GM18907 (cell line): ENCODE results near the gene SPEM1.

ENCODE experiments used
- ATAC-seq: cut with Tn5 transposase; IDR thresholded peaks from one replicate; pipeline ENCODE4 v1.9.1; 2021; ENCODE audit warnings: mild to moderate bottlenecking, moderate library complexity; ENCODE audit not compliant: unreplicated experiment

The SPEM1 gene

DNA sequence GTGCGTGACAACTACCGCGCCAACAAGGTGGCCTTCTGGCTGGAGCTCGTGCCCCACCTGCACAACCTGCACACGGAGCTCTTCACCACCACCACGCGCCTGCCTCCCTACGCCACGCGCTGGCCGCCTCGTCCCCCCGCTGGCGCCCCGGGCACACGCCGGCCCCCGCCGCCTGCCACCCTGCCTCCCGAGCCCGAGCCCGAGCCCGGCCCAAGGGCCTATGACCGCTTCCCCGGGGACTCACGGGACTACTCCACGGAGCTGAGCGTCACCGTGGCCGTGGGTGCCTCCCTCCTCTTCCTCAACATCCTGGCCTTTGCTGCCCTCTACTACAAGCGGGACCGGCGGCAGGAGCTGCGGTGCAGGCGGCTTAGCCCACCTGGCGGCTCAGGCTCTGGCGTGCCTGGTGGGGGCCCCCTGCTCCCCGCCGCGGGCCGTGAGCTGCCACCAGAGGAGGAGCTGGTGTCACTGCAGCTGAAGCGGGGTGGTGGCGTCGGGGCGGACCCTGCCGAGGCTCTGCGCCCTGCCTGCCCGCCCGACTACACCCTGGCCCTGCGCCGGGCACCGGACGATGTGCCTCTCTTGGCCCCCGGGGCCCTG, 3.0 kb upstream of the SPEM1 start:
- ATAC-seq: no peak

GRCh38 chr17:7418472-7419152, 1.5 kb upstream of the SPEM1 start:
- ATAC-seq: no peak

DNA sequence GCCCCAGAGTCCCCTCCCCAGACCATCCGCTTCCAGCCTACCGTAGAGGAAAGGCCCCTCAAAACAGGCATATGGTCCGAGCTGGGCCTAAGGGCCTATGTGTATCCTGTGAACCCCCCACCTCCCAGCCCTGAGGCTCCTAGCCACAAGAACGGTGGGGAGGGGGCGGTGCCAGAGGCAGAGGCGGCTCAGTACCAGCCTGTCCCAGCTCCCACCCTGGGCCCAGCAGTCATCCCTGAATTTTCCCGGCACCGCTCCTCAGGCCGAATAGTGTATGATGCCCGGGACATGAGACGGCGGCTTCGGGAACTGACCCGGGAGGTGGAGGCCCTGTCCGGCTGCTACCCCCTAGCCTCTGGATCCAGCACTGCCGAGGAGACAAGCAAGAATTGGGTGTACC, 1.1 kb downstream of the SPEM1 start:
- no peak for ATAC-seq

DNA sequence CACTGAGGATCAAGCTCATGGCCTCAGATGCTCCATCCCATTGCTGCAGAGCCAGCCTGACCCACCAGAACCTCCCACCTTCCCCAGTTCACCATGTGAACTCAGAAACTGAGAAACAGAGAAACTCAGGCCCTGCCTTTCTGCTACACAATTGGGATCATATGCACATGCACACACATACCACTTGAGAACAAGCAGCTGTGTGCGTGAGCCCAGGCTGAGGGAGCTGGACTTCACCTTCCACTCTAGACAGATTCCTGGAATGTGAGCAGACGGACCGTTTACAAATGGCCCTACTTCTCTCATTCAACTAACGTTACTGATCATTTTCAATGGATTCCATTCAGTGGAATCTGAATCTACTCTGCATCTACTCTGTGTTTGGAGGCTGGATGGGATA, 3.6 kb downstream of the SPEM1 start:
- ATAC-seq: no peak

GRCh38 chr17:7425316-7425715, 5.2 kb downstream of the SPEM1 start, which contains the start of gene SPEM2:
TSS of gene SPEM2 (plus strand) at chr17:7425616. CDS start at chr17:7425689, 73 bp downstream.
- no peak for ATAC-seq

- ATAC-seq: no peak
Observed at GRCh38 chr17:7425756-7426155, 5.6 kb downstream of the SPEM1 start.

DNA sequence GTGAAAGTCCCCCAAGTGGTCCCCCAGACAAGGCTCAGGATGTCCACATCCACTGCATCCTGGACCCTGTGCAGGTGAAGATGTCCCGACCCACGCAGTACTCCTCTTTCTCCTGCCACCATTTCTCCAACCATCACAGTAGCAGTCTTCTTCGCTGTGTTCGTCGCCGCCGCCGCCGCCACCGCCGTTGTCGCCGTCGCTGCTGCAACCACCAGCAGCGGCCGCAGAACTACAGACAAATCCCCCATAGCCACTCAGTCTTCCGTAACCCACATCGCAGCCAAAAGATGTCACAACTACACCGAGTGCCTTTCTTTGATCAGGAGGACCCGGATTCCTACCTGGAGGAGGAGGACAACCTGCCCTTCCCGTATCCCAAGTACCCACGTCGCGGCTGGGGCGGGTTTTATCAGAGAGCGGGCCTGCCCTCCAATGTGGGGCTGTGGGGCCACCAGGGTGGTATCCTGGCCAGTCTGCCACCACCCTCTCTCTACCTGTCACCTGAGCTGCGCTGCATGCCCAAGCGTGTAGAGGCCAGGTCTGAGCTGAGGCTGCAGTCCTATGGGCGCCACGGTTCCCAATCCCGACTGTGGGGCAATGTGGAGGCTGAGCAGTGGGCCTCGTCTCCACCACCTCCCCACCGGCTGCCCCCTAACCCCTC, 6.2 kb downstream of the SPEM1 start:
- ATAC-seq: no peak

DNA sequence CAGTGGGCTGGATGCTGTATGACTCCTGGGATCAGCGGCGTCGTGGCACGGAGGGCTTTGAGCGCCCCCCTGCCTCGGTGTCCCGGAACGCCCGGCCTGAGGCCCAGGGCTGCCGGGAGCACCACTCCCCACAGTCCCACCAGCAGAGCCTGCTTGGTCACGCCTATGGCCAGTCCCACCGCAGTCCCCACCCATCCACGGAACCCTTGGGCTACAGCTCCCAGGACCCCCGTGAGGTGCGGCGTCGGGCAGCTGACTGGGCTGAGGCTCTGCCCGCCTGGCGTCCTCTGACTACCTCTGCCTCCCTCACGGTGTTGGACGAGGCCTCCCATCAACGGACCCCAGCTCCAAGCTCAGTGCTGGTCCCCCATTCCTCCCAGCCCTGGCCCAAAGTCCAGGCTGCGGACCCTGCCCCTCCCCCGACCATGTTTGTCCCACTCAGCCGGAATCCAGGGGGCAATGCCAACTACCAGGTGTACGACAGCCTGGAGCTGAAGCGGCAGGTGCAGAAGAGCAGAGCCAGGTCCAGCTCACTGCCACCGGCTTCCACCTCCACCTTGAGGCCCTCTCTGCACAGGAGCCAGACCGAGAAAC, 6.9 kb downstream of the SPEM1 start:
- no peak for ATAC-seq

DNA sequence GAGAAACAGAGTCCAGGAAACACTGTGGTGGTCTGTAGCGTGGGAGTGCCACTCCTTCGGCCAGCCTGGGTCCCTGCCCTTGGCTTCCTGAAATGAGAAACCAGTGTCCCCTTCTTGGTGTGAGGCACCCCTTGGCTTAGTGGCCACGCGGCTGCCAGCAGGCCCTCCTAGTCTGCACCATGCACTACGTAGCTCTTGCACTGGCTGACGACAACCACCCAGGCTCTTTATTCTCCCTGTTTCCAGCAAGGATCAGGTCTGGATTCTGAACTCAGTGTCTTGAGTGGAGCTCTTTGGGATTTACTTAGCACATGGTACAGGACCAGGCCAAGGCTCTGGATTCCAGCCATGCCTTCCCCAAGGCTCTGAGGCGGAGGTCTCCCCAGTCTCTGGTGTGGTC, 7.4 kb downstream of the SPEM1 start:
- ATAC-seq: no peak

- ATAC-seq: no peak
Observed at GRCh38 chr17:7428557-7428956, 8.4 kb downstream of the SPEM1 start, which contains the start of gene SPEM3. TSS of gene SPEM3 (plus strand) at chr17:7428857. CDS start at chr17:7428903, 46 bp downstream.

DNA sequence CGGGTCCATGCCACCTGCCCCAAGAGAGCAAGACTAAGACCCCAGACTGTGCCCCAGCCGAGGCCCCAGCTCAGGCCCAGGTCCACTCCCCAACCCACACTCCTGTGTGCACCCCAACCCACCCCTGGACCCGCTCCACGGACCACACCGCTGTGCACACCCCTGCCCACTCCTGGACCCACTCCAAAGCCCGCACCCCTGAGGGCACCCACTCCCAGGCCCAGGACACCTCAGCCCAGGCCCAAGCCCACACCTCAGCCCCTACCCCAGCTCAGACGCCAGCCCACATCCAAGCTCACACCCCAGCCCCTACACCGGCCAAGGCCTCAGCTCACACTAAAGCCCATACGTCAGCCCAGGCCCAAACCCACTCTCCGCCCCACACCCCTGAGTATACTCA, 9.6 kb downstream of the SPEM1 start:
- ATAC-seq: no peak

DNA sequence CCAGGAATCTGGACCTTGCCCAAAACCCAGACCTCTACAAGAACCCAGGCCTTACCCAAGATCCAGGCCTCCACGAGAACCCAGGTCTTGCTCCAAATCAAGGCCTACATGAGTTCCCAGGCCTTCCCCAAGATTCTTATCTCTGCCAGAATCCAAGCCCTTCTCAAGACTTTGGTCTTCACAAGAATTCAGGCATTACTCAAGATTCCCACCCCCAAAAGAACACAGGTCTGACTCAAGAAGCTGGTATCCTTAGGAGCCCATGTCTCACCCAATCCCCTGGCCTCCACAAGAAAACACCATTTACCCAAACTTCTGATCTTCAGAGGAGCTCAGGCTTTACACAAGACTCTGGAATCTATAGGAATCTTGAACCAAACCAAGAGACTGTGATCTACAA, 11.1 kb downstream of the SPEM1 start:
- ATAC-seq: no peak

DNA sequence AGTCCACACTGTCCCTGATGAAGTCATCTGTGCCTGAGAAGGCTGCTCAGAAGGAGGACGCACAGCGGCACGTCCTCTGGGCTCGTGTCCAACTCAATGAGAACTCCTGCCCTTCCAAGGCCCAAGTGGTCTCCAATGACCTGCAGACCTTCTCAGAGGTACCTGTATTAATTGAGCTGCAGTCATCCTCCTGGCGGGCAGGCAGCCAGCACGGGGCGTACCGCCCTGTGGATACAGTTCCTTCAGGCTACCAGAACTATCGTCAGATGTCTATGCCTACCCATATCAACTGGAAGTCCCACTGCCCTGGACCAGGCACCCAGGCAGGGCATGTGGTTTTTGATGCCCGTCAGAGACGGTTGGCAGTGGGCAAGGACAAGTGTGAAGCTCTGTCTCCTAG, 12.2 kb downstream of the SPEM1 start:
- ATAC-seq: no peak

- ATAC-seq: peak; percentile 24
Observed at GRCh38 chr17:7435676-7436555, 15.8 kb downstream of the SPEM1 start.

DNA sequence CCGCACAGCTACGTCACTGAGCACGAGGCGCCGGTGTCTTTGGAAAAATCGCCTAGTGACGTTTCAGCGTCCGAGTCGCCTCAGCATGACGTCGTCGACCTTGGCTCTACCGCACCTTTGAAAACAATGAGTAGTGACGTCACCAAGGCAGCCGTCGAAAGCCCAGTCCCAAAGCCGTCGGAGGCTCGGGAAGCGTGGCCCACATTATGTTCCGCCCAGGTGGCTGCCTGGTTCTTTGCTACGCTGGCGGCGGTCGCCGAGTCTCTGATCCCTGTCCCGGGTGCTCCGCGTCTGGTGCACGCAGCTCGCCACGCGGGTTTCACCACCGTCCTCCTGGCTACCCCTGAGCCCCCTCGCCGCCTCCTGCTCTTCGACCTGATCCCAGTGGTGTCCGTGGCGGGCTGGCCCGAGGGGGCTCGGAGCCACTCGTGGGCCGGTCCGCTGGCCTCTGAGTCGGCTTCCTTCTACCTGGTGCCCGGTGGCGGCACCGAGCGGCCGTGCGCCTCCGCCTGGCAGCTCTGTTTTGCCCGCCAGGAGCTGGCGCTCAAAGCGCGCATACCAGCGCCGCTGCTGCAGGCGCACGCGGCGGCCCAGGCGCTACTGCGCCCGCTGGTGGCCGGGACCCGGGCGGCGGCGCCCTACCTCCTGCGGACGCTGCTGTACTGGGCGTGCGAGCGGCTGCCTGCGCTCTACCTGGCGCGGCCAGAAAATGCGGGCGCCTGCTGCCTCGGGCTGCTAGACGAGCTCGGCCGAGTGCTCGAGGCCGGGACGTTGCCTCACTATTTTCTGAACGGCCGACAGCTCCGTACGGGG, 16.6 kb downstream of the SPEM1 start:
- ATAC-seq: peak; percentile 33

DNA sequence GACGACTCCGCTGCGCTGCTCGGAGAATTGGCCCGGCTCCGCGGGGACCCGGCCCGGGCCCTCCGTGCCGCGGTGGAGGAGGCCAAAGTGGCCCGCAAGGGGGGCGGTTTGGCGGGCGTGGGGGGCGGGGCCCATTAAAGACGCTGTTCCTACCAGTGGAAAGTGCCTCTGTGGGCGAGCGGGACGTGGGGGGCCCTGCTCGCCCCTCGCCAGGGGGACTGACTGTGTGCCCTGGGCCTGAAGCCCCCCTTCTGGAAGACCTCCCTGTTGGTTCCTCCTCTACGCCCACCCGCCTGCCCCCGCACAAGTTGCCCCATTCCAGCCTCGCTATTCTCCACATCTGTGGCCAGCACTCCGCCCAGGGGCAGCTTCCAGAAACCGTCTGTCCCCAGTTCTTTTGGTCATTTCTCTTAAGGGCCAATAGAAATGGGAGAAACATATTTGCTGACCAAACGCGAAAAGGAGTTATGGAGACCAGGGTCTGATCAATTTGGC, 17.3 kb downstream of the SPEM1 start:
- no peak for ATAC-seq

GRCh38 chr17:7437950-7438614, 18.0 kb downstream of the SPEM1 start:
- no peak for ATAC-seq

DNA sequence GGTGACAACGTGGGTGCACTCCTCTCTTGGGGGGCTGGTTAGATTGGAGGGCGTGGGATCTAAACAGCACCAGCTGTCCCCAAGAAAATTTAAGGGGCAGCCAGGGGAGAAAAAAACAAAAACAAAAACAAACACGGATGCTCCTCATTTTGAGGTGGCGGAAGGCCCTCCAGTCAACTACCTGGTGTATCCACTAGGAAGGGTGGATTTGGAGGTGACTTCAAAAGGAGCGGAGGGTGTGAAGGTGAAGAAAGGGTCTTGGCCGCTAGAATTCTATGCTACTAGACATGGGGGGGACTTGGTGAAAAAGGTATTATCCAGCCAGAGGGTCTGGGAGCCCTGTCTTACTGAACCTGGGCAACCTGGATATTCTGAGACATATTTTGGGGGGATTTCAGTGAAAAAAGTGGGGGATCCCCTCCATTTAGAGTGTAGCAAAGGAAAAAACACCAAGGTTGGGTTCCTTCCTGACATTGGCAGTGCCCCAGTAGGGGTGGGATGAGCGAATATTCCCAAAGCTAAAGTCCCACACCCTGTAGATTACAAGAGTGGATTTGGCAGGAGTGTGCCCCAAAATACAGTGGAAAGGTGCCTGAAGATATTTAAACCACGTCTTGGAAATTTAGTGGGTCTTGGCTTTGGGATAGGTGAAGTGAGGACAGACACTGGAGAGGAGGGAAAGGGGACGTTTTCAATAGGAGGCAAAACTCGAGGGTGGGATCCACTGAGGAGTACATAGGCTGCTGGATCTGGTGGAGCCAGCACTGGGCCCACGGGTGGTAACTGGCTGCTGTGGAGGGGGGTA, 18.7 kb downstream of the SPEM1 start:
- no peak for ATAC-seq
